Measurements from ENCODE around the gene YAE1.

The YAE1 gene

DNA sequence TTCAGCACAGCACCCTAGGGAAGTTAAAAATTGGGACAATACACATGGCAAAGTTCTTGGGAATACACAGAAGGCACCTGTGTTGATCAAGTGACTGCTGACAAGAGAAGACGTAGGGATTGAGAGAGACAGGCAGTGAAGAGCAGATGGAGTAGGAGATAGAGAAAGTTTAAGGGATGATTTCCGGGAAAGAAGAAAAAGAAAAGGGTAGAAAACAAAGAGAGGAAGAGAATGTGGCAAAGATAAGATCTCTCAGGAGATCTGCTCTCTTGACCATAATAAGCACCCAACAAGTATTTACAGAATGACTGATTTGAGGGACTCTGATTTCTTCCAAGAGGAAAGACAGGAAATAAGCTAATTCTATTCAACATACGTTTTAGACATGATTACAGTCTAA lies 42.1 kb downstream of the YAE1 start:
- DNase-seq (ENCODE audit: low spot score): no peak

- no peak for DNase-seq (ENCODE audit: low spot score)
Measured at GRCh38 chr7:39609113-39609934, 43.1 kb downstream of the YAE1 start.

- DNase-seq (ENCODE audit: low spot score): no peak
Measured at GRCh38 chr7:39609935-39610263, 43.7 kb downstream of the YAE1 start.

DNA sequence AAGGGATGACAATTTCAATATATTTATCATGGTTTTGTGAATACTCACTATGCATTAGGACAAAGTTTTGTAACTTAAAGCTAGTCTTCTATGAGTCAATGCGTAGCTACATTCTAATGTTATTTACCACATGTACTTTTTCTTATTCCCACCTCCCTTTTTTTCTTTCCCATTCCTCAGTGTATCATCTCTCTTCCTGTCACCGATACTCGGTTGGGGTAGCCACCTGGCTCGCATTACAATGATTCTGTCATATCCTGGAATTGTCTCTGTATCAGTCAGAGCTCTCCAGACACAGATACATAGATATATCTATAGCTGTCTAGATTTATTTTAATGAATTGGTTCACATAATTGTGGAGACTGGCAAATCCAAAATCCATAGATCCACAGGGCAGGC lies 47.4 kb downstream of the YAE1 start:
- no peak for DNase-seq (ENCODE audit: low spot score)

GRCh38 chr7:39614299-39614698 lies 48.1 kb downstream of the YAE1 start:
- DNase-seq (ENCODE audit: low spot score): no peak

DNA sequence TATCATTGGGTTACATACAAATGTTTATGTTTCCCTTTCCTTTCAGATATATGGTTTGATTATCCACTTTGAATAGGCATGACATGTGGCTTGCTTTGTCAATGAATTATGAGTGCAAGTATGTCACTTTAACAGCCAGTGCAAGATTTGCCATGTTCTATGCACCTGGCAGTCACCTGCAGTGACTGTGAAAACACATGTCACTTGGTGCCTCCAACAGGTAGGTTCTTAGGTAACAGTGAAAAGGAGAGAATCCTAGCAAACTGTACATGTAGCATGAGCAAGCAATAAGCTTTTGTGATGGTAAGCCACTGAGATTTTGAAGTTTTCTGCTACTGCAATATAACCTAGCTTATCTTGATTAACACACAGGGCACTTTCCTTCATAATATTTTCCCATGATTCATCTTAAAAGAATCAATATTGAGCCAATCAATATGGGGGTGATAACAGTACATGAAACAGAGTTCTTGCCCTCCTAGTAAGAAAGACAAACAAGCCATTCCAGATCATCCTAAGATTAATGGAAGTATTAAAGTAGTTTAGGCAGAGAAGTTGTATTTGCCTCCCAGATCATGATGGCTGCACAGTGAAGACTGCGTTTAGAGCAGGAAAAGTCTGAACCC lies 49.3 kb downstream of the YAE1 start:
- DNase-seq (ENCODE audit: low spot score): no peak

DNA sequence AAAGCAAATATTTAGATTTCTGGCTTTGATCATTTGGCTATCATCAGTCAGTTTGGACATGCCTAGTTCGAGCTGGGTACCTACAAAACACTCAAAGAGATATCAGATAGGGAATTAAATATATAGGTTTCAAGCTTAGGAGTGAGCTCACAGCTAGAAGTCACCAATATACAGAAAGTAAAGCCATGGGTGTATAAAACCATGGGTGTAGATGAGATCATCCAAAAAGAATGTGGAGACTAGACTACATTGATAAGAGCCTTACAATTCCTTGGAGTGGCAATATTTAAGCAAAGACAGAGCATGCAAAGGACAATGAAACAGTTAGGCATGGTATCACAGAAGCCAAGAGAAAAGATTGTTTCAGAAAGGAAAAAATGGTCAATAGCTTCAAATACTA lies 49.9 kb downstream of the YAE1 start:
- DNase-seq (ENCODE audit: low spot score): no peak

GRCh38 chr7:39617005-39617404 lies 50.8 kb downstream of the YAE1 start:
- DNase-seq (ENCODE audit: low spot score): no peak

DNA sequence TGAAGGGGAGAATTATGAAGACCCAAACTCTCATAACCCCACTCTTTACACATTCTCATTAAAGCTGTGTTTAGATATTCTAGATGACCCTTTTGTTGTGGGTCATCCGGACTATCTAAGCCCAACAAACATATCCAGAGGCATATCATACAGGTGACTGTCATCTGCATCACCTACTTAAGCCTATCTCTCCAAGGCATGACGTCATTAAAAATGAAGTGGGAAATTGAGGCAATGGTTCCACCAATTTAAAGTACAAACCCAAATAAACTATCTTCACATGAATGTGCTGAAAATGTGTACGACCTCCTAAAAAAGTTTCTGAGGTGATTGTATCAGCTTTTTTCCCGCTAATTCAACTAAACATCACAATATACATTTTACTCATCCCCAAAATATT lies 52.7 kb downstream of the YAE1 start:
- DNase-seq (ENCODE audit: low spot score): no peak

- DNase-seq (ENCODE audit: low spot score): no peak
Measured at GRCh38 chr7:39620486-39620885, 54.3 kb downstream of the YAE1 start.

DNA sequence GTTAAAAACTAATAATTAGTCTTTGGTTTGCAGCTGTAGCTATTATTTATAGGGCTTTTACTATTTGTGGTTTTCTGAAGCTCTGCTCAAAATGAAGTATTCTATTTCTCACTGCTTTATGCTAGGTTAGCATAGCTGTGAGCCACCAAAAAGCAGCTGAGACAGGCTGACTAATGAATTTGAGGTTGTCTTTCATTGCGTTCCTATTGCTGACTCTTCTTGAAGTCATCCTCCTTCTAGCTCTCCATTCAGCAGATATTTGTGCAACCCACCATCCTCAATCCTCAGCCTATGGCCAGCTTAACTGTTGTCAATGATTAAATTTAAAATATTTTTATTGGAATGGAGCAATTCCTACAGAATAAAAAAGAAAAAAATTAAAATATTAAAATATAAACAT lies 55.1 kb downstream of the YAE1 start:
- DNase-seq (ENCODE audit: low spot score): no peak

DNA sequence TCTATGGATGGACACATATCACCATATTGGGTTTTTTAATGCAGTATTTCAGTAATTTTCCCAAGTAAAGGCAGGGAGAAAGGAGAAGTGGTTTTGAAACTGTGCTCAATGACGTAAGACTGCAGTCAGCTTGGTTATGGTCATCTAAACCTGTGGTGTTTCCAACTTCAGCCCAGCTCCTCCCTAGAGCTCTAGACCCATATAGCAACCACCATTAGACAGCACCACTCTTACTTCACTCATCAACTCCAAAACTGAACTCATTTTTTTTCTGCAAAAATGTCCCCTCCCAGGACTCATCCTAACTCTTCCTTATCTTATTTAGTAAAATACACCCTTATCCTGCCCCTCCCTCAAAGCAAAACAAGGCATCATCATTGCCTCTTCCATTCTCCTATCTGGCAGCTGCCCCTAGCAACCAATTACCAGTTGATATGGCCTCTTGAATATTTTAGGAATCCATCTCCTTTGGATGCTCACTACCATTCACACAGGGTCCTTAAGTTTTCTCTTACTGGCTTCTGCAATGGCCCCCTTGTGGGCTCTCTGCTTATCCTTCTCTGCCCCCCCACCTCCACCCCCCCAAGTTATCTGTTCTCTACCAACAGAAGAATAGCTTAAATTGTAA lies 55.7 kb downstream of the YAE1 start:
- no peak for DNase-seq (ENCODE audit: low spot score)
